ENCODE data around the gene AFF2.

The AFF2 gene

DNA sequence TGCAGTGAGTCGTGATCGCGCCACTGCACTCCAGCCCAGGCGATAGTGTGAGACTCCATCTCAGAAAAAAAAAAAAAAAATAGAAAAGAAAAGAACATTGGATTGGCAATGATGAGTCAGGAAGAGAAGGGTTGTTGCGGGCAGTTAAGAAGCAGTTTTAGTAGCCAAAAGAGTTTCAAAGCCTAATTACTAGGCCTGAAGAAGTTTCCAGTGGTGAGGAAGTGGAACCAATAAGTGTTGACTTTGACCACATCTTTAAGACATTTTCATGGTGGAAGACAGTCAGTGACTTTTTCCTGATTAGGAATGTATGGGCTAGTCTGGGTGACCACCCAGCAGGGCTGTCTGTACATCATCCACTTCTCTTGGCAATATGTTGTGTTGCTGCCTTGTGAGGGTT is 442.3 kb downstream of the AFF2 start:
- Histone ChIP-seq H2BK15ac (ENCODE audit: low read length) (no peak overlapping the region), H2AFZ (ENCODE audit: low read length) (no peak overlapping the region), H3K36me3 (replicated peaks in 1 of 2; ENCODE audit: control insufficient read depth in 2 of 2, insufficient read depth in 2 of 2, low read length in 2 of 2) (no peaks in the 10 kb centered on the region), H3K9ac (ENCODE audit: low read depth, low read length, poor library complexity) (no peak overlapping the region), H3K18ac (ENCODE audit: low read length) (no peak overlapping the region), H3K79me1 (ENCODE audit: low read depth, low read length) (no peaks in the 10 kb centered on the region), H3K9me3 (replicated peaks in 1 of 2; ENCODE audit: control insufficient read depth in 2 of 2, insufficient read depth in 1 of 2, low read depth in 1 of 2, low read length in 2 of 2) (no peaks in the 10 kb centered on the region), H3K4ac (ENCODE audit: low read length) (no peak overlapping the region), H3K27ac (replicated peaks; ENCODE audit: low read length) (no peak overlapping the region), H2BK12ac (ENCODE audit: low read length) (no peak overlapping the region), H2AK5ac (ENCODE audit: low read depth, low read length) (no peak overlapping the region), H4K91ac (ENCODE audit: low read depth, low read length, poor library complexity) (no peak overlapping the region), H3K4me1 (ENCODE audit: control insufficient read depth in 2 of 2, insufficient read depth in 1 of 2, low read depth in 1 of 2, low read length in 2 of 2) (no peaks in the 10 kb centered on the region), H2BK120ac (ENCODE audit: low read depth, low read length) (no peak overlapping the region), H3K4me3 (ENCODE audit: low read length in 2 of 2) (no peak overlapping the region), H3K4me2 (ENCODE audit: insufficient read depth, low read length, poor library complexity, severe bottlenecking) (no peak overlapping the region), H2BK5ac (ENCODE audit: low read length) (no peak overlapping the region), H3K14ac (ENCODE audit: low read length) (no peak overlapping the region), H4K8ac (ENCODE audit: low read depth, low read length) (no peak overlapping the region), H3K27me3 (ENCODE audit: control insufficient read depth in 3 of 3, insufficient read depth in 3 of 3, low read depth in 1 of 3, low read length in 3 of 3) (no peaks in the 10 kb centered on the region), H3K23ac (ENCODE audit: low read depth, low read length, poor library complexity) (no peak overlapping the region)
- no peak for DNase-seq (ENCODE audit: low spot score)
- no CpG with 5 or more reads among the region's 5 CpGs for WGBS, 2 donors (ENCODE audit: extremely low coverage in 2 of 2, insufficient read length in 2 of 2, insufficient replicate concordance in 1 of 2)

DNA sequence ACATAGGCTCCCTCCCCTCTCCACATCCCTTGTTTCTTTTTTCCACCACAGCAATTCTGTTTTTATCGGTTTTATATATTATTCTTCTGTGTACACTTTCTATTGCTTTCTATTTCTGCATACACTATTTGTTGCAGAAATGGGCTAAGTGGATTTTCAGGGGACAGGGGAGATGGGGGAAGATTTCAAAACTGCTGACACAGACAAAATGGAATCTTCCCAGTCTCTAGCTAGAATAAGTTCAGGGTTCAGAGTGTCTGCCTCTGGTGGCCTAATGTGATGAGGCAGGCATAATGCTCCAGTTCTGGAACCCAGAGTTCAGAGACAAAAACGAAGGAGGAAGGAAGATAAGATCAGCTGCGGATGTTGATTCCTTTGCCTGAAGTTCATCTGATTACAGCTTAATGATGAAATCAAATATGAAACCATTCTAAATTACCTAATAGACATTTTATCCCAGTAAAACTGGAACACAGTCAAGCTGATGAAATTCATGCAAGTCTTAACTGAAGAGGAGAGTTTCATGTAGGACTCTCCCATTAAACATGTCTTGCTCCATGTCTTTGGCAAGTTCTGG is 447.1 kb downstream of the AFF2 start:
- no peak overlapping the region for H2AK5ac ChIP-seq (ENCODE audit: low read depth, low read length)
- no peak overlapping the region for H2BK15ac ChIP-seq (ENCODE audit: low read length)
- no peak overlapping the region for H3K18ac ChIP-seq (ENCODE audit: low read length)
- no peaks in the 10 kb centered on the region for H3K9me3 ChIP-seq (replicated peaks in 1 of 2; ENCODE audit: control insufficient read depth in 2 of 2, insufficient read depth in 1 of 2, low read depth in 1 of 2, low read length in 2 of 2)
- H3K9ac ChIP-seq (ENCODE audit: low read depth, low read length, poor library complexity): no peak overlapping the region
- H3K4me3 ChIP-seq (ENCODE audit: low read length in 2 of 2): no peak overlapping the region
- H3K36me3 ChIP-seq (replicated peaks in 1 of 2; ENCODE audit: control insufficient read depth in 2 of 2, insufficient read depth in 2 of 2, low read length in 2 of 2): no peaks in the 10 kb centered on the region
- no peak overlapping the region for H2BK12ac ChIP-seq (ENCODE audit: low read length)
- H3K79me1 ChIP-seq (ENCODE audit: low read depth, low read length): no peaks in the 10 kb centered on the region
- H3K27me3 ChIP-seq (ENCODE audit: control insufficient read depth in 3 of 3, insufficient read depth in 3 of 3, low read depth in 1 of 3, low read length in 3 of 3): no peaks in the 10 kb centered on the region
- WGBS, 2 donors (ENCODE audit: extremely low coverage in 2 of 2, insufficient read length in 2 of 2, insufficient replicate concordance in 1 of 2): no CpG with 5 or more reads among the region's 3 CpGs
- no peak overlapping the region for H3K4me2 ChIP-seq (ENCODE audit: insufficient read depth, low read length, poor library complexity, severe bottlenecking)
- no peak overlapping the region for H4K91ac ChIP-seq (ENCODE audit: low read depth, low read length, poor library complexity)
- no peak overlapping the region for H3K23ac ChIP-seq (ENCODE audit: low read depth, low read length, poor library complexity)
- H3K4ac ChIP-seq (ENCODE audit: low read length): no peak overlapping the region
- H2BK120ac ChIP-seq (ENCODE audit: low read depth, low read length): no peak overlapping the region
- peaks cover 0 to 4% of the 10 kb centered on the region in 2 donors for H3K4me1 ChIP-seq (ENCODE audit: control insufficient read depth in 2 of 2, insufficient read depth in 1 of 2, low read depth in 1 of 2, low read length in 2 of 2)
- no peak for DNase-seq (ENCODE audit: low spot score)
- no peak overlapping the region for H2BK5ac ChIP-seq (ENCODE audit: low read length)
- H3K14ac ChIP-seq (ENCODE audit: low read length): no peak overlapping the region
- no peak overlapping the region for H2AFZ ChIP-seq (ENCODE audit: low read length)
- H4K8ac ChIP-seq (ENCODE audit: low read depth, low read length): no peak overlapping the region
- no peak overlapping the region for H3K27ac ChIP-seq (replicated peaks; ENCODE audit: low read length)

DNA sequence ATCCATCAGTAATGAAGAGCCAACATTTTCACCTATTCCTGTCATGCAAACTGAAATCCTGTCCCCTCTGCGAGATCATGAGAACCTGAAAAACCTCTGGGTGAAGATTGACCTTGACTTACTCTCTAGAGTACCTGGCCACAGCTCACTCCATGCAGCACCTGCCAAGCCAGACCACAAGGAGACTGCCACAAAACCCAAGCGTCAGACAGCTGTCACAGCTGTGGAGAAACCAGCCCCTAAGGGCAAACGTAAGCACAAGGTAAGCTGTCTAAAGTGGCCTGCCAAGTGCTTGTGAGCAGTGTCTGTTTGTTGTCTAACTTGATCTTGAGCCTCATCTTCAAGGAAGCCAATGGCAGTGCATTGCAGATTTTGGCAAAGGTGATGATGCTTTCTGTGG is 455.9 kb downstream of the AFF2 start:
- WGBS, 2 donors (ENCODE audit: extremely low coverage in 2 of 2, insufficient read length in 2 of 2, insufficient replicate concordance in 1 of 2): no CpG with 5 or more reads among the region's 3 CpGs

DNA sequence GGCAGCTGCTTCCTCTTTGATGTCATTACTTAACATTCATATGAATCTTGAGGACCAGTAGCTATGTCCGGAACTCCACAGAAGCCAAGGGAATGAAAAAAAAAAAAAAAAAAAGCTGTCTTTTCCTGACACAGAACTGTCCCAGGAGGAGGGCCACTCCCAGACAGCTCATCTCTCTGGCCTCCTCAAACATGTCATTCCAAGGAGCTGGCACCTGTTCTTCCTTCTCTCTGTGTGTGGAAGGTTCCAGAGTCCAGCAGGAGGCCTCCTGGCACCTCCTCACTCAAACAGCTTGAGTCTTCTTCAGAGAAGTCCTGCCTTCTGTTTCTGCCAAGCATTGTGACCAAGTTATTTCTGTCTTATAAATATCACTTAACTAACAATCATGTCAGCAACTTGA is 458.5 kb downstream of the AFF2 start:
- Histone ChIP-seq H3K4me2 (ENCODE audit: insufficient read depth, low read length, poor library complexity, severe bottlenecking) (no peak overlapping the region), H3K4me1 (ENCODE audit: control insufficient read depth in 2 of 2, insufficient read depth in 1 of 2, low read depth in 1 of 2, low read length in 2 of 2) (no peaks in the 10 kb centered on the region), H3K4me3 (ENCODE audit: low read length in 2 of 2) (no peak overlapping the region), H3K27ac (replicated peaks; ENCODE audit: low read length) (no peak overlapping the region), H3K79me1 (ENCODE audit: low read depth, low read length) (no peaks in the 10 kb centered on the region), H2AFZ (ENCODE audit: low read length) (no peak overlapping the region), H3K27me3 (ENCODE audit: control insufficient read depth in 3 of 3, insufficient read depth in 3 of 3, low read depth in 1 of 3, low read length in 3 of 3) (no peaks in the 10 kb centered on the region), H2BK5ac (ENCODE audit: low read length) (no peak overlapping the region), H3K36me3 (replicated peaks in 1 of 2; ENCODE audit: control insufficient read depth in 2 of 2, insufficient read depth in 2 of 2, low read length in 2 of 2) (no peaks in the 10 kb centered on the region), H3K14ac (ENCODE audit: low read length) (no peak overlapping the region), H3K9ac (ENCODE audit: low read depth, low read length, poor library complexity) (no peak overlapping the region), H3K18ac (ENCODE audit: low read length) (no peak overlapping the region), H3K4ac (ENCODE audit: low read length) (no peak overlapping the region), H2BK15ac (ENCODE audit: low read length) (no peak overlapping the region), H4K8ac (ENCODE audit: low read depth, low read length) (no peak overlapping the region), H3K9me3 (replicated peaks in 1 of 2; ENCODE audit: control insufficient read depth in 2 of 2, insufficient read depth in 1 of 2, low read depth in 1 of 2, low read length in 2 of 2) (no peaks in the 10 kb centered on the region), H4K91ac (ENCODE audit: low read depth, low read length, poor library complexity) (no peak overlapping the region), H2AK5ac (ENCODE audit: low read depth, low read length) (no peak overlapping the region), H2BK12ac (ENCODE audit: low read length) (no peak overlapping the region), H2BK120ac (ENCODE audit: low read depth, low read length) (no peak overlapping the region), H3K23ac (ENCODE audit: low read depth, low read length, poor library complexity) (no peak overlapping the region)
- no peak for DNase-seq (ENCODE audit: low spot score)
- no CpG with 5 or more reads among the region's 1 CpG for WGBS, 2 donors (ENCODE audit: extremely low coverage in 2 of 2, insufficient read length in 2 of 2, insufficient replicate concordance in 1 of 2)

More for the DNA sequence above, 455.9 kb downstream of the AFF2 start:
- Histone ChIP-seq H3K14ac (ENCODE audit: low read length) (no peak overlapping the region), H3K4me1 (ENCODE audit: control insufficient read depth in 2 of 2, insufficient read depth in 1 of 2, low read depth in 1 of 2, low read length in 2 of 2) (peaks cover 0 to 2% of the 10 kb centered on the region in 2 donors), H3K4me2 (ENCODE audit: insufficient read depth, low read length, poor library complexity, severe bottlenecking) (no peak overlapping the region), H3K27ac (replicated peaks; ENCODE audit: low read length) (no peak overlapping the region), H4K8ac (ENCODE audit: low read depth, low read length) (no peak overlapping the region), H3K27me3 (ENCODE audit: control insufficient read depth in 3 of 3, insufficient read depth in 3 of 3, low read depth in 1 of 3, low read length in 3 of 3) (no peaks in the 10 kb centered on the region), H2AK5ac (ENCODE audit: low read depth, low read length) (no peak overlapping the region), H3K36me3 (replicated peaks in 1 of 2; ENCODE audit: control insufficient read depth in 2 of 2, insufficient read depth in 2 of 2, low read length in 2 of 2) (no peaks in the 10 kb centered on the region), H2BK12ac (ENCODE audit: low read length) (no peak overlapping the region), H3K4ac (ENCODE audit: low read length) (no peak overlapping the region), H3K23ac (ENCODE audit: low read depth, low read length, poor library complexity) (no peak overlapping the region), H2BK15ac (ENCODE audit: low read length) (no peak overlapping the region), H3K79me1 (ENCODE audit: low read depth, low read length) (no peaks in the 10 kb centered on the region), H2BK120ac (ENCODE audit: low read depth, low read length) (no peak overlapping the region), H2AFZ (ENCODE audit: low read length) (no peak overlapping the region), H3K9me3 (replicated peaks in 1 of 2; ENCODE audit: control insufficient read depth in 2 of 2, insufficient read depth in 1 of 2, low read depth in 1 of 2, low read length in 2 of 2) (no peaks in the 10 kb centered on the region), H3K4me3 (ENCODE audit: low read length in 2 of 2) (no peak overlapping the region), H4K91ac (ENCODE audit: low read depth, low read length, poor library complexity) (no peak overlapping the region), H3K9ac (ENCODE audit: low read depth, low read length, poor library complexity) (no peak overlapping the region), H2BK5ac (ENCODE audit: low read length) (no peak overlapping the region), H3K18ac (ENCODE audit: low read length) (no peak overlapping the region)
- DNase-seq (ENCODE audit: low spot score): no peak

Data from neuronal stem cell (in vitro differentiated cells).